ENCODE data around the gene LSAMP. TPM values are rescaled to one million over a fixed set of nuclear protein-coding genes. Genes with fewer than 3 reads are reported as not detected.

LSAMP gene
- total RNA-seq, 1 experiment from 2014 or later, result 0.90 TPM

GRCh38 chr3:116052602-116053001 lies 392.7 kb downstream of the LSAMP start:
- Histone ChIP-seq H3K4me1 (ENCODE audit: insufficient read depth, low read length) (no peaks in the 10 kb centered on the region), H3K27ac (ENCODE audit: insufficient read length, low read depth, low read length) (no peak overlapping the region), H2BK20ac (ENCODE audit: low read depth, low read length, poor library complexity, severe bottlenecking) (no peak overlapping the region), H4K8ac (replicated peaks; ENCODE audit: insufficient read length, low read depth, low read length) (no peak overlapping the region), H3K14ac (ENCODE audit: insufficient read depth, low read length) (no peak overlapping the region), H2AFZ (ENCODE audit: low read length) (no peak overlapping the region), H3K23ac (ENCODE audit: insufficient read length, low read depth, low read length) (no peak overlapping the region), H2BK5ac (ENCODE audit: insufficient read length, low read length) (no peak overlapping the region), H3K79me1 (ENCODE audit: insufficient read depth, low read depth, low read length, poor library complexity, severe bottlenecking) (no peaks in the 10 kb centered on the region), H2BK15ac (ENCODE audit: low read depth, low read length) (no peak overlapping the region), H3K27me3 (ENCODE audit: insufficient read depth, low read length) (no peaks in the 10 kb centered on the region), H3K4ac (ENCODE audit: low read depth, low read length) (no peak overlapping the region), H3K23me2 (ENCODE audit: insufficient read length, low read depth, low read length, poor library complexity, severe bottlenecking) (no peaks in the 10 kb centered on the region), H3K9me3 (ENCODE audit: control insufficient read depth, low read depth, low read length) (no peaks in the 10 kb centered on the region), H2BK12ac (ENCODE audit: insufficient read length, low read depth, low read length) (no peak overlapping the region), H3K18ac (ENCODE audit: insufficient read length, low read depth, low read length) (no peak overlapping the region), H3K79me2 (ENCODE audit: insufficient read depth, low read length) (no peaks in the 10 kb centered on the region), H3T11ph (ENCODE audit: low read length) (no peak overlapping the region), H2AK5ac (ENCODE audit: insufficient read length, low read length) (no peak overlapping the region), H3K9ac (ENCODE audit: extremely low read depth, insufficient read length, low read length) (no peak overlapping the region), H4K20me1 (ENCODE audit: control insufficient read depth, insufficient read depth, insufficient read length) (no peaks in the 10 kb centered on the region), H4K5ac (ENCODE audit: insufficient read length, low read depth, low read length) (no peak overlapping the region), H4K91ac (ENCODE audit: insufficient read length, low read depth, low read length) (no peak overlapping the region), H2BK120ac (ENCODE audit: low read depth, low read length, poor library complexity, severe bottlenecking) (no peak overlapping the region), H3K4me2 (ENCODE audit: insufficient read depth, insufficient read length, low read length) (no peak overlapping the region), H3K56ac (ENCODE audit: insufficient read length, low read depth, low read length) (no peak overlapping the region)
- Mint-ChIP-seq H3K27ac (no peak overlapping the region), H3K36me3 (ENCODE audit: insufficient read depth in 1 of 3, low read depth in 3 of 3) (no peaks in the 10 kb centered on the region), H3K27me3 (ENCODE audit: low read depth) (no peaks in the 10 kb centered on the region), H3K9me3 (no peaks in the 10 kb centered on the region), H3K4me1 (peaks cover 6 to 12% of the 10 kb centered on the region in 2 experiments; a peak in 3 of 4 replicates), H3K4me3 (no peak overlapping the region)
- WGBS (ENCODE audit: extremely low coverage, insufficient read length, low lambda C conversion rate), result no CpG with 5 or more reads among the region's 3 CpGs
- DNase-seq, result no peak
- TF ChIP-seq CTCF (conservative IDR thresholded peaks at IDR 0.05), result no peak
